ENCODE data around the gene BLZF1.
"Not testable (repeated sequence)": the region's sequence is repeated elsewhere in the genome, so short reads cannot be mapped to it uniquely, and the experiment has no call there.

The BLZF1 gene

GRCh38 chr1:169340882-169341281 lies 27.1 kb upstream of the BLZF1 start:
- H3K4me3 ChIP-seq (ENCODE audit: low read length), result no peak overlapping the region
- no peak for DNase-seq (ENCODE audit: low read depth)
- TF ChIP-seq, protein P1, sequence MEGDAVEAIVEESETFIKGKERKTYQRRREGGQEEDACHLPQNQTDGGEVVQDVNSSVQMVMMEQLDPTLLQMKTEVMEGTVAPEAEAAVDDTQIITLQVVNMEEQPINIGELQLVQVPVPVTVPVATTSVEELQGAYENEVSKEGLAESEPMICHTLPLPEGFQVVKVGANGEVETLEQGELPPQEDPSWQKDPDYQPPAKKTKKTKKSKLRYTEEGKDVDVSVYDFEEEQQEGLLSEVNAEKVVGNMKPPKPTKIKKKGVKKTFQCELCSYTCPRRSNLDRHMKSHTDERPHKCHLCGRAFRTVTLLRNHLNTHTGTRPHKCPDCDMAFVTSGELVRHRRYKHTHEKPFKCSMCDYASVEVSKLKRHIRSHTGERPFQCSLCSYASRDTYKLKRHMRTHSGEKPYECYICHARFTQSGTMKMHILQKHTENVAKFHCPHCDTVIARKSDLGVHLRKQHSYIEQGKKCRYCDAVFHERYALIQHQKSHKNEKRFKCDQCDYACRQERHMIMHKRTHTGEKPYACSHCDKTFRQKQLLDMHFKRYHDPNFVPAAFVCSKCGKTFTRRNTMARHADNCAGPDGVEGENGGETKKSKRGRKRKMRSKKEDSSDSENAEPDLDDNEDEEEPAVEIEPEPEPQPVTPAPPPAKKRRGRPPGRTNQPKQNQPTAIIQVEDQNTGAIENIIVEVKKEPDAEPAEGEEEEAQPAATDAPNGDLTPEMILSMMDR (IDR thresholded peaks at IDR 0.05; ENCODE audit: insufficient read depth, low read depth, low read length, missing control alignments), result no peak

- not testable (repeated sequence) for DNase-seq (ENCODE audit: low read depth); H3K4me3 ChIP-seq (ENCODE audit: low read length)
Measured at GRCh38 chr1:169342096-169342495, 25.9 kb upstream of the BLZF1 start.

DNA sequence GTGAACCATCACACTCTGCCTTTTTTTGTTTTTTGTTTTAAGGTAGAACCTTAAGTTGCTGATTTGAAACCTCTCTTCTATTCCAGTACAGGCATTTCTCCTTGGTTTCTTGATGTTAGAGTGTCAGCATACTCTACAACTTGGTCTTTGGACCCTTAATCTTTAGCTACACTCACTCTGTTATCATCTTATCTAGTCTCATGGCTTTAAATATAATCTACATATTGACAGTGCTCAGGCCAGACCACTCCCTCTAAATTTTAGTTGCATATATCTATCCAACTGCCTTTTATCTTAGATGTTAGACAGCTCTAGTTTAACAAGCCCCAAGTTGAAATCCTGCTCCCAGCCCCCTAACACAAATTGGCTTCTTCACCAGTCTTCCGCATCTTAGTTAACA lies 22.5 kb upstream of the BLZF1 start:
- TF ChIP-seq, protein P1 (IDR thresholded peaks at IDR 0.05; ENCODE audit: insufficient read depth, low read depth, low read length, missing control alignments), result no peak
- no peak for DNase-seq (ENCODE audit: low read depth)
- H3K4me3 ChIP-seq (ENCODE audit: low read length), result no peak overlapping the region

GRCh38 chr1:169346036-169346589 lies 21.9 kb upstream of the BLZF1 start:
- H3K4me3 ChIP-seq (ENCODE audit: low read length), result no peak overlapping the region
- DNase-seq (ENCODE audit: low read depth), result no peak
- TF ChIP-seq, protein P1 (IDR thresholded peaks at IDR 0.05; ENCODE audit: insufficient read depth, low read depth, low read length, missing control alignments), result no peak

- TF ChIP-seq, protein P1 (IDR thresholded peaks at IDR 0.05; ENCODE audit: insufficient read depth, low read depth, low read length, missing control alignments), result no peak
- DNase-seq (ENCODE audit: low read depth), result no peak
- no peak overlapping the region for H3K4me3 ChIP-seq (ENCODE audit: low read length)
Measured at GRCh38 chr1:169347688-169348382, 20.2 kb upstream of the BLZF1 start.

- no peak overlapping the region for H3K4me3 ChIP-seq (ENCODE audit: low read length)
- peak; percentile 65 for DNase-seq (ENCODE audit: low read depth)
- TF ChIP-seq, protein P1 (IDR thresholded peaks at IDR 0.05; ENCODE audit: insufficient read depth, low read depth, low read length, missing control alignments), result peak; percentile 69
Measured at GRCh38 chr1:169348383-169349036, 19.5 kb upstream of the BLZF1 start.

GRCh38 chr1:169360415-169360814 lies 7.6 kb upstream of the BLZF1 start:
- no peak overlapping the region for H3K4me3 ChIP-seq (ENCODE audit: low read length)
- TF ChIP-seq, protein P1 (IDR thresholded peaks at IDR 0.05; ENCODE audit: insufficient read depth, low read depth, low read length, missing control alignments), result no peak
- no peak for DNase-seq (ENCODE audit: low read depth)

All from epithelial cell of esophagus (primary cell).